Smooth muscle cell (in vitro differentiated cells): ENCODE results near the gene PFDN6. TPM values are rescaled to one million over a fixed set of nuclear protein-coding genes. Genes with fewer than 3 reads are reported as not detected.

Source experiments
- DNase-seq: peaks from one replicate; lab custom pipeline; 2025; ENCODE audit not compliant: unreplicated experiment; lab: John Stamatoyannopoulos, UW
- H2AFZ ChIP-seq: fragments of 200-600 bp; sonication (generic); 2 replicates; pipeline ENCODE4 v1.6.0; 2016; ENCODE audit warnings: antibody characterized with exemption, low read depth, mild to moderate bottlenecking
- H3F3A ChIP-seq: fragments of 200-600 bp; sonication (generic); 2 replicates; pipeline ENCODE4 v1.6.0; 2017; ENCODE audit warnings: antibody characterized with exemption, low read depth
- H3K27ac ChIP-seq: fragments of 200-600 bp; sonication (generic); 2 replicates; pipeline ENCODE4 v1.5.1; 2016; ENCODE audit warnings: low read depth, mild to moderate bottlenecking
- H3K27me3 ChIP-seq: fragments of 200-600 bp; sonication (generic); 2 replicates; pipeline ENCODE4 v1.6.1; 2016; ENCODE audit warnings: low read depth, mild to moderate bottlenecking
- H3K36me3 ChIP-seq: fragments of 200-600 bp; sonication (generic); 2 replicates; pipeline ENCODE4 v1.5.1; 2016; ENCODE audit warnings: low read depth
- H3K4me1 ChIP-seq: fragments of 200-600 bp; sonication (generic); 2 replicates; pipeline ENCODE4 v1.5.1; 2016; ENCODE audit warnings: low read depth
- H3K4me2 ChIP-seq: fragments of 200-600 bp; sonication (generic); 2 replicates; pipeline ENCODE4 v1.6.0; 2016; ENCODE audit warnings: mild to moderate bottlenecking
- H3K4me3 ChIP-seq: fragments of 200-600 bp; sonication (generic); 2 replicates; pipeline ENCODE4 v1.5.1; 2016; ENCODE audit warnings: mild to moderate bottlenecking
- H3K79me2 ChIP-seq: fragments of 200-600 bp; sonication (generic); 2 replicates; pipeline ENCODE4 v1.6.0; 2016; ENCODE audit warnings: low read depth, mild to moderate bottlenecking
- H3K9ac ChIP-seq: fragments of 200-600 bp; sonication (generic); 2 replicates; pipeline ENCODE4 v1.6.0; 2016; ENCODE audit warnings: low read depth
- H3K9me3 ChIP-seq: fragments of 200-600 bp; sonication (generic); replicated peaks from 2 replicates; pipeline ENCODE4 v1.5.1; 2016; ENCODE audit warnings: low read depth
- H4K20me1 ChIP-seq: fragments of 200-600 bp; sonication (generic); 2 replicates; pipeline ENCODE4 v1.6.0; 2016; ENCODE audit warnings: low read depth
- WGBS: methylation state at CpG from one replicate; pipeline ENCODE4 v1.1.7; 2016; ENCODE audit warnings: low lambda C conversion rate; 5-methylcytosine and 5-hydroxymethylcytosine counted together
- polyA plus RNA-seq: library from polyadenylated mRNA; unstranded; fragments of >200 nt; fragmentation: Nextera tagmentation; extraction: Ambion mirVana; gene quantifications from 2 replicates; pipeline ENCODE4 v1.2.1, GENCODE V29; 2016
- total RNA-seq: library from RNA; depleted of rRNA; stranded (reverse); fragments of >200 nt; gene quantifications from 2 replicates; pipeline ENCODE4 v1.2.3, GENCODE V29; 2014
- TF ChIP-seq, protein P1 (sequence below): fragments of 200-600 bp; sonication (generic); IDR thresholded peaks from 2 replicates; pipeline ENCODE4 v1.5.1; 2017; ENCODE audit warnings: borderline replicate concordance, mild to moderate bottlenecking, antibody characterized with exemption; ENCODE audit not compliant: insufficient read depth, poor library complexity, severe bottlenecking

The PFDN6 gene
- total and polyA plus RNA-seq, 2 experiments from 2014 or later, result 23.1 to 33.8 TPM

DNA sequence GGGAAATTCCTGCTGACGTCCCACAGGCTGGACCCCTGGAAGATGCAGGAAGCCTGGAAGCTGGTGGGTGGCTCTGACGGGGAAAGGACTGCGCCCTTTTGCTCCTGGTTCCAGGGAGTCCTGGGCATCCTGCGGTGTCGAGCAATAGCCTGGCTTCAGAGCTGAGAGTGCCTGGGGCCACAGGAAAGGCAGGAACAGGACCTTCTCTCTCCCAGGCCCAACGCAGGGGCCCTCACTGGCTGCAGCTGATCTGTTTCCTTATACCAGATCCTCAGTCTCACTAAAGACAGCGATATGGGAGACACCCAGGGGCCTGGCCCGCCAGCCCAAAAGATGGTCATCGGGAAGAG, 11.0 kb upstream of the PFDN6 start:
- no peak overlapping the region for H3K4me3 ChIP-seq
- no peak overlapping the region for H3K27ac ChIP-seq
- peaks cover 22% of the 10 kb centered on the region for H3K79me2 ChIP-seq
- TF ChIP-seq, protein P1, sequence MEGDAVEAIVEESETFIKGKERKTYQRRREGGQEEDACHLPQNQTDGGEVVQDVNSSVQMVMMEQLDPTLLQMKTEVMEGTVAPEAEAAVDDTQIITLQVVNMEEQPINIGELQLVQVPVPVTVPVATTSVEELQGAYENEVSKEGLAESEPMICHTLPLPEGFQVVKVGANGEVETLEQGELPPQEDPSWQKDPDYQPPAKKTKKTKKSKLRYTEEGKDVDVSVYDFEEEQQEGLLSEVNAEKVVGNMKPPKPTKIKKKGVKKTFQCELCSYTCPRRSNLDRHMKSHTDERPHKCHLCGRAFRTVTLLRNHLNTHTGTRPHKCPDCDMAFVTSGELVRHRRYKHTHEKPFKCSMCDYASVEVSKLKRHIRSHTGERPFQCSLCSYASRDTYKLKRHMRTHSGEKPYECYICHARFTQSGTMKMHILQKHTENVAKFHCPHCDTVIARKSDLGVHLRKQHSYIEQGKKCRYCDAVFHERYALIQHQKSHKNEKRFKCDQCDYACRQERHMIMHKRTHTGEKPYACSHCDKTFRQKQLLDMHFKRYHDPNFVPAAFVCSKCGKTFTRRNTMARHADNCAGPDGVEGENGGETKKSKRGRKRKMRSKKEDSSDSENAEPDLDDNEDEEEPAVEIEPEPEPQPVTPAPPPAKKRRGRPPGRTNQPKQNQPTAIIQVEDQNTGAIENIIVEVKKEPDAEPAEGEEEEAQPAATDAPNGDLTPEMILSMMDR, result no peak
- no peaks in the 10 kb centered on the region for H3K9me3 ChIP-seq
- H3K4me2 ChIP-seq, result no peak overlapping the region
- WGBS, result 87% methylated on average over 9 of the region's 9 CpGs
- H4K20me1 ChIP-seq, result peaks cover 32% of the 10 kb centered on the region
- no peak for DNase-seq
- H2AFZ ChIP-seq, result no peak overlapping the region
- H3K9ac ChIP-seq, result no peak overlapping the region
- H3K27me3 ChIP-seq, result no peaks in the 10 kb centered on the region
- H3K36me3 ChIP-seq, result no peaks in the 10 kb centered on the region
- H3F3A ChIP-seq, result peaks cover 29% of the 10 kb centered on the region
- H3K4me1 ChIP-seq, result peaks cover 34% of the 10 kb centered on the region

DNA sequence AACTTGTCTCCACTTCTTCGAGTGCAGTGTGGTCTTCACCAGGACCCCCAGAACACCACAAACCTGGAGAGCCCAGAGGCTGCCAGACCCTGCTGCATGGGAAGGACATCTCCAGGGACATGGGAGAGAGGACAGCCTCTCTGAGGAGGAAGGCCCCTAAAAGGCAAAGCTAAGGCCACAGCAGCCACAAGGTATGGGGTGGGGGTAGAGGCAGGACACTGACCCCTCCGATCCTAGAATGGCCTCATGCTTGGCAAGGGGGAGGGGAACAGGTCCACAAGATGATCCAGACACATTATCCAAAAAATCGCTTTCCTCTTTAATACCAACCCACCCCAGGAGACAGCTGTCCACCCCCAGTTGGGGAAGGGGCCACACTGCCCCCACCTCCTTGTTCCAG, 10.6 kb upstream of the PFDN6 start:
- no peak for DNase-seq
- 90% methylated on average over 3 of the region's 3 CpGs for WGBS
- Histone ChIP-seq H3K9me3 (no peaks in the 10 kb centered on the region), H3F3A (peaks cover 27% of the 10 kb centered on the region), H4K20me1 (peaks cover 27% of the 10 kb centered on the region), H3K27ac (no peak overlapping the region), H2AFZ (no peak overlapping the region), H3K9ac (no peak overlapping the region), H3K4me3 (no peak overlapping the region), H3K79me2 (peaks cover 18% of the 10 kb centered on the region), H3K36me3 (no peaks in the 10 kb centered on the region), H3K4me2 (no peak overlapping the region), H3K27me3 (no peaks in the 10 kb centered on the region), H3K4me1 (peaks cover 30% of the 10 kb centered on the region)
- TF ChIP-seq, protein P1, result no peak

DNA sequence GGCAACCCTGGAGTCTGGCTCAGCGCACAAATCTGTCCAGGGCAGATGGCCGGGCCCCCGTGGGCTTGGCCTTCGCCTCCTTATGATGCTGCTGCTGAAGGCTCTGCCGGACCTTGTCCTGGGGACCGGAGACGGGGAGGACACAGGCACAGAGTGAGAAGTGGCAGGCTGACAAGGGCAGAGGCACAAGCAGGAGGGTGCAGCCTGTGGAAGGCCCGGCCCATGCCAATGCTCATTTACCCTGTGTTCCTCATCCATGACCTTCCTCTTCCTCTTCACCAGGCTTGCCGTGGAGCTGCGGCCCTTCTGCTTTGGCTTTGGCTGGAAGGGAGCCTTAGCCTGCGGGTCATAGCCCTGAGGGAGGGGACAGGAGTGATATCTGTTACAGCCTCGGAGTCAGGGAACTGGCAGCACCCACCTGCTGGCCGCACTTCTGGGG, 10.1 kb upstream of the PFDN6 start:
- 97% methylated on average over 13 of the region's 13 CpGs for WGBS
- peaks cover 13% of the 10 kb centered on the region for H3K79me2 ChIP-seq
- TF ChIP-seq, protein P1, result no peak
- peaks cover 23% of the 10 kb centered on the region for H4K20me1 ChIP-seq
- H3K36me3 ChIP-seq, result no peaks in the 10 kb centered on the region
- H3F3A ChIP-seq, result peaks cover 24% of the 10 kb centered on the region
- H3K4me3 ChIP-seq, result no peak overlapping the region
- no peak for DNase-seq
- no peak overlapping the region for H2AFZ ChIP-seq
- no peak overlapping the region for H3K4me2 ChIP-seq
- peaks cover 25% of the 10 kb centered on the region for H3K4me1 ChIP-seq
- no peaks in the 10 kb centered on the region for H3K9me3 ChIP-seq
- H3K27ac ChIP-seq, result no peak overlapping the region
- H3K9ac ChIP-seq, result no peak overlapping the region
- H3K27me3 ChIP-seq, result no peaks in the 10 kb centered on the region

- 71% methylated on average over 5 of the region's 5 CpGs for WGBS
- Histone ChIP-seq H3K79me2 (peaks cover 9% of the 10 kb centered on the region), H4K20me1 (peaks cover 15% of the 10 kb centered on the region), H3K4me2 (no peak overlapping the region), H3K4me1 (peaks cover 17% of the 10 kb centered on the region), H3K9me3 (no peaks in the 10 kb centered on the region), H2AFZ (no peak overlapping the region), H3K27ac (no peak overlapping the region), H3K27me3 (no peaks in the 10 kb centered on the region), H3K36me3 (no peaks in the 10 kb centered on the region), H3K4me3 (no peak overlapping the region), H3F3A (peaks cover 16% of the 10 kb centered on the region), H3K9ac (no peak overlapping the region)
- TF ChIP-seq, protein P1, result no peak
- no peak for DNase-seq
Measured at GRCh38 chr6:33279971-33280511, 9.4 kb upstream of the PFDN6 start.
